Suprapubic skin (tissue), 4 donors: Measurements from ENCODE around the gene PCDHB14. TPM values are rescaled to one million over a fixed set of nuclear protein-coding genes. Genes with fewer than 3 reads are reported as not detected.
A peak's percentile ranks its signal among the peaks of the same experiment; 100 is the strongest.
"Not testable (repeated sequence)": the region's sequence is repeated elsewhere in the genome, so short reads cannot be mapped to it uniquely, and the experiment has no call there.

Source experiments
- DNase-seq, 2 donors: peaks; one replicate each; pipeline ENCODE4 v3.0.0-alpha.2; 2019; ENCODE audit warnings: low spot score in 2 of 2
- H3K27ac ChIP-seq: fragments of 200-600 bp; sonication (generic); one replicate; pipeline ENCODE4 v1.5.1; 2019
- H3K27me3 ChIP-seq: fragments of 200-600 bp; sonication (generic); one replicate; pipeline ENCODE4 v1.5.1; 2019
- H3K36me3 ChIP-seq: fragments of 200-600 bp; sonication (generic); one replicate; pipeline ENCODE4 v1.5.1; 2019
- H3K4me1 ChIP-seq: fragments of 200-600 bp; sonication (generic); one replicate; pipeline ENCODE4 v1.5.1; 2019
- H3K4me3 ChIP-seq: fragments of 200-600 bp; sonication (generic); one replicate; pipeline ENCODE4 v1.5.1; 2019; ENCODE audit warnings: mild to moderate bottlenecking
- H3K9me3 ChIP-seq: fragments of 200-600 bp; sonication (generic); one replicate; pipeline ENCODE4 v1.5.1; 2019
- EP300 ChIP-seq: sonication (generic); formaldehyde crosslinking; IDR thresholded peaks from one replicate; pipeline ENCODE4 v1.6.1; 2017; ENCODE audit warnings: antibody characterized with exemption
- POLR2A ChIP-seq, 2 donors: fragments of 450-650 bp; IDR thresholded peaks; one replicate each; pipeline ENCODE4 v1.6.1; 2017; ENCODE audit warnings: antibody characterized with exemption in 2 of 2, mild to moderate bottlenecking in 2 of 2, moderate library complexity in 2 of 2
- POLR2AphosphoS5 ChIP-seq, 3 donors: sonication (generic); formaldehyde crosslinking; IDR thresholded peaks; one replicate each; pipeline ENCODE4 v1.6.1; 2017; ENCODE audit warnings: antibody characterized with exemption in 3 of 3
- WGBS: methylation state at CpG from one replicate; pipeline ENCODE4 v1.1.5; 2018; 5-methylcytosine and 5-hydroxymethylcytosine counted together
- total RNA-seq, 4 donors: library from RNA; depleted of rRNA; stranded (reverse); fragments of >200 nt; gene quantifications; one replicate each; pipeline ENCODE4 v1.1.0, GENCODE V29; 2016
- TF ChIP-seq, protein P1 (sequence below), 2 donors: fragments of 200-600 bp in 1 of 2; fragments of 450-650 bp in 1 of 2; sonication (generic) in 1 of 2; IDR thresholded peaks; one replicate each; pipeline ENCODE4 v1.5.1; 2016 to 2019; ENCODE audit warnings: antibody characterized with exemption in 2 of 2, mild to moderate bottlenecking in 1 of 2, moderate library complexity in 1 of 2

Gene PCDHB14
- total RNA-seq, 4 donors from 2014 or later = 2.5 to 6.5 (median 6.0) TPM

GRCh38 chr5:141196363-141196762 is 26.8 kb upstream of the PCDHB14 start:
- H3K9me3 ChIP-seq = peaks cover 12% of the 10 kb centered on the region
- no peak overlapping the region for H3K27ac ChIP-seq
- TF ChIP-seq POLR2A (IDR thresholded peaks at IDR 0.05) = no peak
- TF ChIP-seq EP300 = no peak
- TF ChIP-seq, protein P1, sequence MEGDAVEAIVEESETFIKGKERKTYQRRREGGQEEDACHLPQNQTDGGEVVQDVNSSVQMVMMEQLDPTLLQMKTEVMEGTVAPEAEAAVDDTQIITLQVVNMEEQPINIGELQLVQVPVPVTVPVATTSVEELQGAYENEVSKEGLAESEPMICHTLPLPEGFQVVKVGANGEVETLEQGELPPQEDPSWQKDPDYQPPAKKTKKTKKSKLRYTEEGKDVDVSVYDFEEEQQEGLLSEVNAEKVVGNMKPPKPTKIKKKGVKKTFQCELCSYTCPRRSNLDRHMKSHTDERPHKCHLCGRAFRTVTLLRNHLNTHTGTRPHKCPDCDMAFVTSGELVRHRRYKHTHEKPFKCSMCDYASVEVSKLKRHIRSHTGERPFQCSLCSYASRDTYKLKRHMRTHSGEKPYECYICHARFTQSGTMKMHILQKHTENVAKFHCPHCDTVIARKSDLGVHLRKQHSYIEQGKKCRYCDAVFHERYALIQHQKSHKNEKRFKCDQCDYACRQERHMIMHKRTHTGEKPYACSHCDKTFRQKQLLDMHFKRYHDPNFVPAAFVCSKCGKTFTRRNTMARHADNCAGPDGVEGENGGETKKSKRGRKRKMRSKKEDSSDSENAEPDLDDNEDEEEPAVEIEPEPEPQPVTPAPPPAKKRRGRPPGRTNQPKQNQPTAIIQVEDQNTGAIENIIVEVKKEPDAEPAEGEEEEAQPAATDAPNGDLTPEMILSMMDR (IDR thresholded peaks at IDR 0.05) = no peak
- no peak for TF ChIP-seq POLR2AphosphoS5 (IDR thresholded peaks at IDR 0.05)
- no peaks in the 10 kb centered on the region for H3K4me1 ChIP-seq
- WGBS = 50% methylated on average over 3 of the region's 3 CpGs
- no peak overlapping the region for H3K4me3 ChIP-seq
- H3K36me3 ChIP-seq = no peaks in the 10 kb centered on the region
- DNase-seq = no peak
- H3K27me3 ChIP-seq = no peaks in the 10 kb centered on the region

GRCh38 chr5:141199359-141200235 is 23.5 kb upstream of the PCDHB14 start, which contains the start of gene PCDHB11:
PCDHB11 (plus strand) TSS chr5:141199627; CDS start chr5:141199775, 148 bp downstream.
- Histone ChIP-seq H3K4me3 (peak within 1 kb of the TSS; percentile 15), H3K27ac (no peak within 1 kb of the TSS), H3K4me1 (no peaks in the 10 kb centered on the region), H3K9me3 (peaks cover 12% of the 10 kb centered on the region), H3K36me3 (no peaks in the 10 kb centered on the region), H3K27me3 (no peaks in the 10 kb centered on the region)
- TF ChIP-seq POLR2A (IDR thresholded peaks at IDR 0.05) (no peak), POLR2AphosphoS5 (IDR thresholded peaks at IDR 0.05) (no peak), EP300 (no peak)
- TF ChIP-seq, protein P1 (IDR thresholded peaks at IDR 0.05) = no peak
- WGBS = 41% methylated on average over 21 of the region's 21 CpGs
- no peak for DNase-seq

- 12% methylated on average over 5 of the region's 38 CpGs for WGBS
- H3K4me3 ChIP-seq, H3K4me1 ChIP-seq, H3K27ac ChIP-seq, DNase-seq, H3K36me3 ChIP-seq, H3K27me3 ChIP-seq: not testable (repeated sequence)
- H3K9me3 ChIP-seq = peaks cover 12% of the 10 kb centered on the region
These were observed 22.0 kb upstream of the PCDHB14 start for GRCh38 chr5:141201126-141201525.

DNA sequence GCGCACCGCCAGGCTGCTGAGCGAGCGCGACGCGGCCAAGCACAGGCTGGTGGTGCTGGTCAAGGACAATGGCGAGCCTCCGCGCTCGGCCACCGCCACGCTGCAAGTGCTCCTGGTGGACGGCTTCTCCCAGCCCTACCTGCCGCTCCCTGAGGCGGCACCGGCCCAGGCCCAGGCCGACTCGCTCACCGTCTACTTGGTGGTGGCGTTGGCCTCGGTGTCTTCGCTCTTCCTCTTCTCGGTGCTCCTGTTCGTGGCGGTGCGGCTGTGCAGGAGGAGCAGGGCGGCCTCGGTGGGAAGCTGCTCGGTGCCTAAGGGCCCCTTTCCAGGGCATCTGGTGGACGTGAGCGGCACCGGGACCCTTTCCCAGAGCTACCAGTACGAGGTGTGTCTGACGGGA is 21.5 kb upstream of the PCDHB14 start:
- DNase-seq, H3K4me3 ChIP-seq: not testable (repeated sequence)
- peaks cover 12% of the 10 kb centered on the region for H3K9me3 ChIP-seq

GRCh38 chr5:141208478-141208877 is 14.7 kb upstream of the PCDHB14 start, which contains the start of gene PCDHB12:
PCDHB12 (plus strand) TSS chr5:141208719; CDS start chr5:141208908, 189 bp downstream.
- 21% methylated on average over 11 of the region's 11 CpGs for WGBS
- Histone ChIP-seq H3K27me3 (no peaks in the 10 kb centered on the region), H3K4me3 (no peak within 1 kb of the TSS), H3K27ac (no peak within 1 kb of the TSS), H3K36me3 (no peaks in the 10 kb centered on the region), H3K4me1 (no peaks in the 10 kb centered on the region), H3K9me3 (peaks cover 16% of the 10 kb centered on the region)
- no peak for DNase-seq
- TF ChIP-seq, protein P1 (IDR thresholded peaks at IDR 0.05) = no peak

More for the DNA sequence above, 21.5 kb upstream of the PCDHB14 start:
- H3K36me3 ChIP-seq, H3K27ac ChIP-seq, H3K4me1 ChIP-seq, H3K27me3 ChIP-seq: not testable (repeated sequence)
- 39% methylated on average over 19 of the region's 35 CpGs for WGBS

GRCh38 chr5:141210281-141210680 is 12.9 kb upstream of the PCDHB14 start:
- not testable (repeated sequence) for DNase-seq, H3K27me3 ChIP-seq, H3K27ac ChIP-seq, H3K36me3 ChIP-seq, H3K4me1 ChIP-seq, H3K4me3 ChIP-seq
- WGBS = 35% methylated on average over 12 of the region's 39 CpGs
- peaks cover 18% of the 10 kb centered on the region for H3K9me3 ChIP-seq

DNA sequence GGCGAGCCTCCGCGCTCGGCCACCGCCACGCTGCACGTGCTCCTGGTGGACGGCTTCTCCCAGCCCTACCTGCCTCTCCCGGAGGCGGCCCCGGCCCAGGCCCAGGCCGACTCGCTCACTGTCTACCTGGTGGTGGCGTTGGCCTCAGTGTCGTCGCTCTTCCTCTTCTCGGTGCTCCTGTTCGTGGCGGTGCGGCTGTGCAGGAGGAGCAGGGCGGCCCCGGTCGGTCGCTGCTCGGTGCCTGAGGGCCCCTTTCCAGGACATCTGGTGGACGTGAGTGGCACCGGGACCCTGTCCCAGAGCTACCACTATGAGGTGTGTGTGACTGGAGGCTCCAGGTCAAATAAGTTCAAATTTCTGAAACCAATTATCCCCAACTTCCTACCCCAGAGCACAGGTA is 12.3 kb upstream of the PCDHB14 start:
- H3K4me1 ChIP-seq, H3K27me3 ChIP-seq, DNase-seq, H3K27ac ChIP-seq, H3K4me3 ChIP-seq, H3K36me3 ChIP-seq: not testable (repeated sequence)
- 28% methylated on average over 7 of the region's 27 CpGs for WGBS
- H3K9me3 ChIP-seq = peaks cover 21% of the 10 kb centered on the region
